ENCODE data around the gene ATP13A4. TPM values are rescaled to one million over a fixed set of nuclear protein-coding genes. Genes with fewer than 3 reads are reported as not detected.

The ATP13A4 gene
- total RNA-seq, 3 donors from 2014 or later (not counting 1 experiment from before 2014, with no cell fraction given), result 1.3 to 3.9 (median 3.6) TPM

- no peak overlapping the region for H3K27ac ChIP-seq (ENCODE audit: low read length)
- Mint-ChIP-seq H3K4me1 (no peaks in the 10 kb centered on the region), H3K9me3 (peaks cover 15 to 19% of the 10 kb centered on the region in 2 donors), H3K36me3 (peaks cover 29% of the 10 kb centered on the region), H3K27ac (no peak overlapping the region), H3K27me3 (ENCODE audit: low read depth in 2 of 2) (no peaks in the 10 kb centered on the region), H3K4me3 (no peak overlapping the region)
- no peaks in the 10 kb centered on the region for H3K4me1 ChIP-seq (ENCODE audit: control insufficient read depth, insufficient read depth, low read length)
- H3K4me3 ChIP-seq (ENCODE audit: low read length), result no peak overlapping the region
- H3K27me3 ChIP-seq (ENCODE audit: control insufficient read depth, insufficient read depth, low read length), result no peaks in the 10 kb centered on the region
- DNase-seq (no peak), ATAC-seq (no peak)
- intact Hi-C loops (cut with micrococcal nuclease), result no loop called here
- H3K36me3 ChIP-seq (ENCODE audit: control insufficient read depth, insufficient read depth, low read length), result no peaks in the 10 kb centered on the region
- WGBS (ENCODE audit: insufficient coverage), result 92% methylated on average over 4 of the region's 4 CpGs
- no peak for TF ChIP-seq CTCF (IDR thresholded peaks at IDR 0.05)
- H3K9me3 ChIP-seq (ENCODE audit: control insufficient read depth, insufficient read depth, low read length), result peaks cover 23% of the 10 kb centered on the region
These were observed 135.9 kb downstream of the ATP13A4 start for GRCh38 chr3:193418576-193419373.

- WGBS (ENCODE audit: insufficient coverage), result no CpG with 5 or more reads among the region's 2 CpGs
- Mint-ChIP-seq H3K9me3 (peaks cover 10% of the 10 kb centered on the region in 2 donors), H3K27ac (no peak overlapping the region), H3K27me3 (ENCODE audit: low read depth in 2 of 2) (no peaks in the 10 kb centered on the region), H3K4me1 (no peaks in the 10 kb centered on the region), H3K4me3 (no peak overlapping the region), H3K36me3 (peaks cover 32% of the 10 kb centered on the region)
- TF ChIP-seq CTCF (IDR thresholded peaks at IDR 0.05), result no peak
- Histone ChIP-seq H3K9me3 (ENCODE audit: control insufficient read depth, insufficient read depth, low read length) (peaks cover 30% of the 10 kb centered on the region), H3K27me3 (ENCODE audit: control insufficient read depth, insufficient read depth, low read length) (no peaks in the 10 kb centered on the region), H3K36me3 (ENCODE audit: control insufficient read depth, insufficient read depth, low read length) (no peaks in the 10 kb centered on the region), H3K4me1 (ENCODE audit: control insufficient read depth, insufficient read depth, low read length) (no peaks in the 10 kb centered on the region), H3K27ac (ENCODE audit: low read length) (no peak overlapping the region), H3K4me3 (ENCODE audit: low read length) (no peak overlapping the region)
- ATAC-seq (no peak), DNase-seq (no peak)
- intact Hi-C loops (cut with micrococcal nuclease), result loop anchor here (1.0 kb wide), 1 partner anchor 9 kb away; no protein-coding TSS in a partner anchor
These were observed 138.1 kb downstream of the ATP13A4 start for GRCh38 chr3:193416629-193417028.

- Mint-ChIP-seq H3K36me3 (no peaks in the 10 kb centered on the region), H3K4me3 (no peak overlapping the region), H3K9me3 (no peaks in the 10 kb centered on the region), H3K27ac (no peak overlapping the region), H3K4me1 (no peaks in the 10 kb centered on the region), H3K27me3 (ENCODE audit: low read depth in 2 of 2) (no peaks in the 10 kb centered on the region)
- H3K4me3 ChIP-seq (ENCODE audit: low read length), result no peak overlapping the region
- H3K9me3 ChIP-seq (ENCODE audit: control insufficient read depth, insufficient read depth, low read length), result peaks cover under 1% of the 10 kb centered on the region
- WGBS (ENCODE audit: insufficient coverage), result 83% methylated on average over 1 of the region's 1 CpG
- no peak for TF ChIP-seq CTCF (IDR thresholded peaks at IDR 0.05)
- H3K36me3 ChIP-seq (ENCODE audit: control insufficient read depth, insufficient read depth, low read length), result no peaks in the 10 kb centered on the region
- H3K4me1 ChIP-seq (ENCODE audit: control insufficient read depth, insufficient read depth, low read length), result no peaks in the 10 kb centered on the region
- DNase-seq (no peak), ATAC-seq (no peak)
- no peak overlapping the region for H3K27ac ChIP-seq (ENCODE audit: low read length)
- intact Hi-C loops (cut with micrococcal nuclease), result no loop called here
- H3K27me3 ChIP-seq (ENCODE audit: control insufficient read depth, insufficient read depth, low read length), result no peaks in the 10 kb centered on the region
These were observed 147.0 kb downstream of the ATP13A4 start for GRCh38 chr3:193407688-193408087.

Measured in natural killer cell (primary cell).